HEK293 (cell line): ENCODE data around the gene STMN1.
A peak's percentile ranks its signal among the peaks of the same experiment; 100 is the strongest.

Source experiments
- CTCF ChIA-PET: fragments of 350-600 bp; formaldehyde crosslinking; extraction: SDS; loops from one replicate; lab custom pipeline; 2021; ENCODE audit warnings: antibody characterized with exemption; lab: Yijun Ruan, JAX
- POLR2A ChIA-PET: fragments of 300-600 bp; formaldehyde crosslinking; extraction: SDS; loops from one replicate; lab custom pipeline; 2020; ENCODE audit warnings: antibody characterized with exemption, inconsistent platforms; lab: Yijun Ruan, JAX
- H3K27ac ChIP-seq: fragments of 200-500 bp; sonication (Bioruptor generic); 2 replicates; pipeline ENCODE4 v1.5.1; 2014; ENCODE audit warnings: low read depth, low read length, control low read depth, inconsistent platforms; ENCODE audit errors: extremely low read depth
- H3K36me3 ChIP-seq, 2 experiments: fragments of 200-500 bp in 1 of 2; sonication (Bioruptor generic) in 1 of 2; 1 replicate in 1 of 2; 2 replicates in 1 of 2; pipeline ENCODE4 v1.5.1; 2014 to 2017; ENCODE audit warnings: inconsistent platforms in 2 of 2, low read length in 2 of 2; ENCODE audit not compliant: control insufficient read depth in 2 of 2, insufficient read depth in 1 of 2
- H3K4me1 ChIP-seq: fragments of 200-500 bp; sonication (Bioruptor generic); 2 replicates; pipeline ENCODE4 v1.5.1; 2014; ENCODE audit warnings: mild to moderate bottlenecking, low read length, inconsistent platforms; ENCODE audit not compliant: control insufficient read depth, insufficient read depth
- H3K4me3 ChIP-seq: 2 replicates; pipeline ENCODE4 v1.5.1; 2011; ENCODE audit warnings: low read depth, mild to moderate bottlenecking, control low read depth, low read length, moderate library complexity
- H3K9me3 ChIP-seq: fragments of 200-500 bp; sonication (Bioruptor generic); 2 replicates; pipeline ENCODE4 v1.5.1; 2014; ENCODE audit warnings: low read depth, low read length, inconsistent platforms; ENCODE audit not compliant: control insufficient read depth, insufficient read depth
- GLIS1 ChIP-seq: fragments of 450-650 bp; formaldehyde crosslinking; IDR thresholded peaks from 2 replicates; pipeline ENCODE4 v1.5.1; 2016; ENCODE audit warnings: missing biosample characterization, missing genetic modification characterization
- HOXD13 ChIP-seq: sonication (generic); formaldehyde crosslinking; IDR thresholded peaks from 2 replicates; pipeline ENCODE4 v1.8.0; 2022; ENCODE audit warnings: missing genetic modification reagents, borderline replicate concordance
- IKZF3 ChIP-seq: fragments of 450-650 bp; IDR thresholded peaks from 2 replicates; pipeline ENCODE4 v1.5.0; 2018; ENCODE audit warnings: missing biosample characterization, mild to moderate bottlenecking, missing genetic modification characterization, moderate library complexity
- MYNN ChIP-seq: fragments of 450-650 bp; formaldehyde crosslinking; IDR thresholded peaks from 2 replicates; pipeline ENCODE4 v1.5.1; 2016; ENCODE audit warnings: missing biosample characterization, missing genetic modification characterization, borderline replicate concordance
- SP3 ChIP-seq: fragments of 450-650 bp; formaldehyde crosslinking; IDR thresholded peaks from 2 replicates; pipeline ENCODE4 v1.5.1; 2016; ENCODE audit warnings: missing biosample characterization, missing genetic modification characterization
- ZBTB20 ChIP-seq: fragments of 450-650 bp; formaldehyde crosslinking; IDR thresholded peaks from 2 replicates; pipeline ENCODE4 v1.5.1; 2016; ENCODE audit warnings: missing biosample characterization, missing genetic modification characterization
- ZBTB48 ChIP-seq: fragments of 450-650 bp; formaldehyde crosslinking; IDR thresholded peaks from 2 replicates; pipeline ENCODE4 v1.5.1; 2016; ENCODE audit warnings: missing biosample characterization, missing genetic modification characterization
- ZFP41 ChIP-seq: fragments of 450-650 bp; formaldehyde crosslinking; IDR thresholded peaks from 2 replicates; pipeline ENCODE4 v1.5.1; 2016; ENCODE audit warnings: missing biosample characterization, missing genetic modification characterization, borderline replicate concordance
- ZFP69B ChIP-seq: fragments of 450-650 bp; formaldehyde crosslinking; IDR thresholded peaks from 2 replicates; pipeline ENCODE4 v1.5.1; 2016; ENCODE audit warnings: missing biosample characterization, missing genetic modification characterization
- ZNF132 ChIP-seq: fragments of 450-650 bp; formaldehyde crosslinking; IDR thresholded peaks from 2 replicates; pipeline ENCODE4 v1.5.1; 2017; ENCODE audit warnings: missing biosample characterization, missing genetic modification characterization, borderline replicate concordance
- ZNF138 ChIP-seq: fragments of 450-650 bp; formaldehyde crosslinking; IDR thresholded peaks from 2 replicates; pipeline ENCODE4 v1.5.1; 2016; ENCODE audit warnings: missing biosample characterization, missing genetic modification characterization, borderline replicate concordance
- ZNF146 ChIP-seq: fragments of 450-650 bp; formaldehyde crosslinking; IDR thresholded peaks from 2 replicates; pipeline ENCODE4 v1.5.1; 2016; ENCODE audit warnings: missing biosample characterization, missing genetic modification characterization
- ZNF175 ChIP-seq: fragments of 450-650 bp; formaldehyde crosslinking; IDR thresholded peaks from 2 replicates; pipeline ENCODE4 v1.5.1; 2016; ENCODE audit warnings: missing biosample characterization, missing genetic modification characterization
- ZNF214 ChIP-seq: fragments of 450-650 bp; formaldehyde crosslinking; IDR thresholded peaks from 2 replicates; pipeline ENCODE4 v1.5.1; 2017; ENCODE audit warnings: missing biosample characterization, mild to moderate bottlenecking, missing genetic modification characterization, borderline replicate concordance
- ZNF239 ChIP-seq: fragments of 450-650 bp; formaldehyde crosslinking; IDR thresholded peaks from 2 replicates; pipeline ENCODE4 v1.5.1; 2016; ENCODE audit warnings: missing biosample characterization, missing genetic modification characterization
- ZNF324 ChIP-seq: fragments of 450-650 bp; formaldehyde crosslinking; IDR thresholded peaks from 2 replicates; pipeline ENCODE4 v1.5.1; 2016; ENCODE audit warnings: missing biosample characterization, missing genetic modification characterization
- ZNF341 ChIP-seq: fragments of 450-650 bp; formaldehyde crosslinking; IDR thresholded peaks from 2 replicates; pipeline ENCODE4; 2016; ENCODE audit warnings: low read depth, missing biosample characterization, missing genetic modification characterization
- ZNF48 ChIP-seq: fragments of 450-650 bp; formaldehyde crosslinking; IDR thresholded peaks from 2 replicates; pipeline ENCODE4 v1.5.1; 2016; ENCODE audit warnings: missing biosample characterization, missing genetic modification characterization
- ZNF549 ChIP-seq: fragments of 450-650 bp; IDR thresholded peaks from 2 replicates; pipeline ENCODE4 v1.5.1; 2018; ENCODE audit warnings: missing biosample characterization, missing genetic modification characterization, mild to moderate bottlenecking, inconsistent platforms, moderate library complexity
- ZNF558 ChIP-seq: fragments of 450-650 bp; formaldehyde crosslinking; IDR thresholded peaks from 2 replicates; pipeline ENCODE4 v1.5.1; 2016; ENCODE audit warnings: missing biosample characterization, missing genetic modification characterization
- ZNF560 ChIP-seq: fragments of 450-650 bp; formaldehyde crosslinking; IDR thresholded peaks from 2 replicates; pipeline ENCODE4 v1.5.1; 2017; ENCODE audit warnings: missing biosample characterization, missing genetic modification characterization, borderline replicate concordance
- ZNF707 ChIP-seq: fragments of 450-650 bp; formaldehyde crosslinking; IDR thresholded peaks from 2 replicates; pipeline ENCODE4 v1.5.1; 2016; ENCODE audit warnings: missing biosample characterization, missing genetic modification characterization
- ZNF768 ChIP-seq: fragments of 450-650 bp; formaldehyde crosslinking; IDR thresholded peaks from 2 replicates; pipeline ENCODE4 v1.5.1; 2018; ENCODE audit warnings: missing biosample characterization, mild to moderate bottlenecking, missing genetic modification characterization
- ZNF776 ChIP-seq: fragments of 450-650 bp; formaldehyde crosslinking; IDR thresholded peaks from 2 replicates; pipeline ENCODE4 v1.5.0; 2017; ENCODE audit warnings: missing biosample characterization, missing genetic modification characterization, borderline replicate concordance
- ZXDB ChIP-seq: fragments of 450-650 bp; formaldehyde crosslinking; IDR thresholded peaks from 2 replicates; pipeline ENCODE4 v1.5.1; 2016; ENCODE audit warnings: missing biosample characterization, missing genetic modification characterization
- TF ChIP-seq, protein P1 (sequence below): fragments of 450-650 bp; formaldehyde crosslinking; IDR thresholded peaks from 2 replicates; pipeline ENCODE4 v1.5.1; 2017; ENCODE audit warnings: missing biosample characterization, missing genetic modification characterization
- TF ChIP-seq, protein P2 (sequence below): fragments of 450-650 bp; formaldehyde crosslinking; conservative IDR thresholded peaks from 2 replicates; pipeline ENCODE4 v1.5.1; 2016; ENCODE audit warnings: low read depth, missing biosample characterization, missing genetic modification characterization
- TF ChIP-seq, protein P3 (sequence below): fragments of 450-650 bp; formaldehyde crosslinking; IDR thresholded peaks from 2 replicates; pipeline ENCODE4 v1.5.1; 2016; ENCODE audit warnings: missing biosample characterization, missing genetic modification characterization

STMN1 gene

DNA sequence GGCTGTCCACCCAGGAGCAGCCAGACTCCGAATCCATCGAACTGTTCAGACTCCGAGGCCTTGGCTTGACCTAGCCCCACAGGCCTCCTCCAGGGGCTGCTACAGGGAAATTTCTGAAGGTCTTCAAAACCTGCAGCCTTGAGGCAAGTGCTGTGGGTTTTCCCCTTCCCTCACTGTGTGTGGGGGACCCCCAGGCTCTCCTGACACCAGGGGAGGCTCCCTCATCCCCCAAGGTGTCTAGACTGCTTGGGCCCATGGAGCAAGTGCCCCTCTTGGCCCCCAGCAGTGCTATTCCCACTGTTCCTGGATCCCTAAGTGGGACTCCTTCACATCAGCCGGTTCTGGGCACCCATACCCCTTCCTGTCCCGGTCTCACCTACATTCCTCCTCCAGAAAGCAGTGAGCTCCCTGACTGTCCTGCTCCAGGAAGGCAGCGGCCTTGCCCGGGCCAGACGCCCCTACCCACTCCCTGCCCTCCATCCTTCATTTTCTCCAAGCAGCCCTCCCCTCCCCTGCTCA is 31.5 kb downstream of the STMN1 start:
- ChIA-PET POLR2A (interaction anchor here (0.6 to 1.8 kb wide), 10 partner anchors 11 to 123 kb away, joined by 3 to 7 read pairs (median 4); partner anchors contain the start of genes MTFR1L and PAFAH2), CTCF (interaction anchor here (0.5 to 0.6 kb wide), 2 partner anchors 52 to 1026 kb away, joined by 3 to 4 read pairs; no protein-coding TSS in a partner anchor)
- peak overlapping the region; percentile 44 for H3K4me3 ChIP-seq
- H3K4me1 ChIP-seq, result no peaks in the 10 kb centered on the region
- H3K36me3 ChIP-seq, result peaks cover 0 to 9% of the 10 kb centered on the region in 2 experiments; a peak in 1 of 3 replicates
- peak overlapping the region; percentile 42; the same call in 1 of the 2 replicates for H3K27ac ChIP-seq
- H3K9me3 ChIP-seq, result no peaks in the 10 kb centered on the region
- no peak for TF ChIP-seq ZNF776 (tag by site-specific recombination)
- TF ChIP-seq, protein P1, sequence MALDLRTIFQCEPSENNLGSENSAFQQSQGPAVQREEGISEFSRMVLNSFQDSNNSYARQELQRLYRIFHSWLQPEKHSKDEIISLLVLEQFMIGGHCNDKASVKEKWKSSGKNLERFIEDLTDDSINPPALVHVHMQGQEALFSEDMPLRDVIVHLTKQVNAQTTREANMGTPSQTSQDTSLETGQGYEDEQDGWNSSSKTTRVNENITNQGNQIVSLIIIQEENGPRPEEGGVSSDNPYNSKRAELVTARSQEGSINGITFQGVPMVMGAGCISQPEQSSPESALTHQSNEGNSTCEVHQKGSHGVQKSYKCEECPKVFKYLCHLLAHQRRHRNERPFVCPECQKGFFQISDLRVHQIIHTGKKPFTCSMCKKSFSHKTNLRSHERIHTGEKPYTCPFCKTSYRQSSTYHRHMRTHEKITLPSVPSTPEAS (tag by site-specific recombination), result no peak
- TF ChIP-seq SP3 (tag by site-specific recombination), result no peak
- TF ChIP-seq, protein P2, sequence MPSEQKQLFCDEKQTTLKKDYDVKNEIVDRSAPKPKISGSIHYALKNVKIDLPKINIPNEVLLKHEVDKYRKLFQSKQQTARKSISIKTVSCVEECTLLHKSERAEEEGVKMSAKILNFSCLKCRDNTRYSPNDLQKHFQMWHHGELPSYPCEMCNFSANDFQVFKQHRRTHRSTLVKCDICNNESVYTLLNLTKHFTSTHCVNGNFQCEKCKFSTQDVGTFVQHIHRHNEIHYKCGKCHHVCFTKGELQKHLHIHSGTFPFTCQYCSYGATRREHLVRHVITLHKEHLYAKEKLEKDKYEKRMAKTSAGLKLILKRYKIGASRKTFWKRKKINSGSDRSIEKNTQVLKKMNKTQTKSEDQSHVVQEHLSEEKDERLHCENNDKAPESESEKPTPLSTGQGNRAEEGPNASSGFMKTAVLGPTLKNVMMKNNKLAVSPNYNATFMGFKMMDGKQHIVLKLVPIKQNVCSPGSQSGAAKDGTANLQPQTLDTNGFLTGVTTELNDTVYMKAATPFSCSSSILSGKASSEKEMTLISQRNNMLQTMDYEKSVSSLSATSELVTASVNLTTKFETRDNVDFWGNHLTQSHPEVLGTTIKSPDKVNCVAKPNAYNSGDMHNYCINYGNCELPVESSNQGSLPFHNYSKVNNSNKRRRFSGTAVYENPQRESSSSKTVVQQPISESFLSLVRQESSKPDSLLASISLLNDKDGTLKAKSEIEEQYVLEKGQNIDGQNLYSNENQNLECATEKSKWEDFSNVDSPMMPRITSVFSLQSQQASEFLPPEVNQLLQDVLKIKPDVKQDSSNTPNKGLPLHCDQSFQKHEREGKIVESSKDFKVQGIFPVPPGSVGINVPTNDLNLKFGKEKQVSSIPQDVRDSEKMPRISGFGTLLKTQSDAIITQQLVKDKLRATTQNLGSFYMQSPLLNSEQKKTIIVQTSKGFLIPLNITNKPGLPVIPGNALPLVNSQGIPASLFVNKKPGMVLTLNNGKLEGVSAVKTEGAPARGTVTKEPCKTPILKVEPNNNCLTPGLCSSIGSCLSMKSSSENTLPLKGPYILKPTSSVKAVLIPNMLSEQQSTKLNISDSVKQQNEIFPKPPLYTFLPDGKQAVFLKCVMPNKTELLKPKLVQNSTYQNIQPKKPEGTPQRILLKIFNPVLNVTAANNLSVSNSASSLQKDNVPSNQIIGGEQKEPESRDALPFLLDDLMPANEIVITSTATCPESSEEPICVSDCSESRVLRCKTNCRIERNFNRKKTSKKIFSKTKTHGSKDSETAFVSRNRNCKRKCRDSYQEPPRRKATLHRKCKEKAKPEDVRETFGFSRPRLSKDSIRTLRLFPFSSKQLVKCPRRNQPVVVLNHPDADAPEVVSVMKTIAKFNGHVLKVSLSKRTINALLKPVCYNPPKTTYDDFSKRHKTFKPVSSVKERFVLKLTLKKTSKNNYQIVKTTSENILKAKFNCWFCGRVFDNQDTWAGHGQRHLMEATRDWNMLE (tag by site-specific recombination), result no peak
- TF ChIP-seq ZXDB (tag by site-specific recombination), result no peak
- no peak for TF ChIP-seq ZBTB20 (tag by site-specific recombination)
- no peak for TF ChIP-seq ZNF768 (tag by site-specific recombination)
- TF ChIP-seq ZNF48 (tag by site-specific recombination), result no peak
- peak; percentile 98 for TF ChIP-seq GLIS1 (tag by site-specific recombination)
- TF ChIP-seq MYNN (tag by site-specific recombination), result no peak
- TF ChIP-seq ZNF558 (tag by site-specific recombination), result no peak
- TF ChIP-seq ZFP41, result no peak
- no peak for TF ChIP-seq HOXD13 (CRISPR knock-in tag)
- no peak for TF ChIP-seq ZNF341 (tag by site-specific recombination)
- peak; percentile 57; the same call in 1 of the 2 replicates for TF ChIP-seq ZFP69B (tag by site-specific recombination)
- no peak for TF ChIP-seq ZNF175 (tag by site-specific recombination)
- TF ChIP-seq IKZF3 (tag by site-specific recombination), result no peak
- TF ChIP-seq, protein P3, sequence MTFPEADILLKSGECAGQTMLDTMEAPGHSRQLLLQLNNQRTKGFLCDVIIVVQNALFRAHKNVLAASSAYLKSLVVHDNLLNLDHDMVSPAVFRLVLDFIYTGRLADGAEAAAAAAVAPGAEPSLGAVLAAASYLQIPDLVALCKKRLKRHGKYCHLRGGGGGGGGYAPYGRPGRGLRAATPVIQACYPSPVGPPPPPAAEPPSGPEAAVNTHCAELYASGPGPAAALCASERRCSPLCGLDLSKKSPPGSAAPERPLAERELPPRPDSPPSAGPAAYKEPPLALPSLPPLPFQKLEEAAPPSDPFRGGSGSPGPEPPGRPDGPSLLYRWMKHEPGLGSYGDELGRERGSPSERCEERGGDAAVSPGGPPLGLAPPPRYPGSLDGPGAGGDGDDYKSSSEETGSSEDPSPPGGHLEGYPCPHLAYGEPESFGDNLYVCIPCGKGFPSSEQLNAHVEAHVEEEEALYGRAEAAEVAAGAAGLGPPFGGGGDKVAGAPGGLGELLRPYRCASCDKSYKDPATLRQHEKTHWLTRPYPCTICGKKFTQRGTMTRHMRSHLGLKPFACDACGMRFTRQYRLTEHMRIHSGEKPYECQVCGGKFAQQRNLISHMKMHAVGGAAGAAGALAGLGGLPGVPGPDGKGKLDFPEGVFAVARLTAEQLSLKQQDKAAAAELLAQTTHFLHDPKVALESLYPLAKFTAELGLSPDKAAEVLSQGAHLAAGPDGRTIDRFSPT (tag by site-specific recombination), result no peak
- TF ChIP-seq ZNF138, result no peak
- TF ChIP-seq ZNF549 (tag by site-specific recombination), result no peak
- no peak for TF ChIP-seq ZNF214 (tag by site-specific recombination)
- no peak for TF ChIP-seq ZNF239 (tag by site-specific recombination)
- TF ChIP-seq ZNF132 (tag by site-specific recombination), result no peak
- no peak for TF ChIP-seq ZNF146 (tag by site-specific recombination)
- TF ChIP-seq ZBTB48, result peak; percentile 82
- no peak for TF ChIP-seq ZNF324 (tag by site-specific recombination)
- TF ChIP-seq ZNF707, result no peak
- TF ChIP-seq ZNF560 (tag by site-specific recombination), result no peak
